HCT116 (cell line): ENCODE results near the gene SPHKAP. TPM values are rescaled to one million over a fixed set of nuclear protein-coding genes. Genes with fewer than 3 reads are reported as not detected.

Source experiments
- ATAC-seq: fragments of 200-7000 bp; cut with Tn5 transposase; 2 replicates; pipeline ENCODE4 v1.9.1; 2020; ENCODE audit warnings: mild to moderate bottlenecking, moderate library complexity
- BruUV-seq: library from RNA; stranded (reverse); fragments of 400-500 nt; replicated peaks from 2 replicates; lab custom pipeline; 2021; lab: Mats Ljungman, UMichigan
- CTCF ChIA-PET: fragments of 300-600 bp; sonication (Branson Sonifier 250); formaldehyde crosslinking; loops from one replicate; lab custom pipeline; 2021; ENCODE audit warnings: antibody characterized with exemption; lab: Charles Lee
- POLR2A ChIA-PET: fragments of 300-600, 350-600 bp; sonication (Branson Sonifier 250); formaldehyde crosslinking; loops from one replicate; lab custom pipeline; 2021; ENCODE audit warnings: antibody characterized with exemption; lab: Charles Lee
- RAD21 ChIA-PET, 2 experiments: fragments of 300-600 bp; sonication (Branson Sonifier 250); formaldehyde crosslinking; loops; one replicate each; lab custom pipeline; 2023; ENCODE audit warnings: low total read pairs in 2 of 2; ENCODE audit not compliant: uncharacterized antibody in 2 of 2, unreplicated experiment in 2 of 2, low non-redundant PET in 1 of 2; lab: Charles Lee
- DNase-seq: peaks from one replicate; pipeline ENCODE4 v3.0.0-alpha.2; 2010; ENCODE audit warnings: low read depth, low spot score
- H2AFZ ChIP-seq: fragments of 200-600 bp; shearing (Covaris generic), sonication (generic); 2 replicates; pipeline ENCODE4 v1.6.1; 2017; ENCODE audit warnings: low read depth, mixed run types, mixed read lengths, antibody characterized with exemption, low read length; ENCODE audit not compliant: poor library complexity, severe bottlenecking
- H3K27ac ChIP-seq: 2 replicates; pipeline ENCODE4 v1.5.1; 2012; ENCODE audit warnings: low read depth, low read length
- H3K27me3 ChIP-seq: fragments of 200-600 bp; sonication (generic); 2 replicates; pipeline ENCODE4 v1.6.1; 2016; ENCODE audit warnings: mixed run types, low read length, mixed read lengths; ENCODE audit not compliant: insufficient read depth
- H3K36me3 ChIP-seq, 2 experiments: fragments of 200-500 bp in 1 of 2; fragments of 200-600 bp in 1 of 2; sonication (Bioruptor generic) in 1 of 2; sonication (generic) in 1 of 2; 2 replicates each; pipeline versions ENCODE4 v1.5.1 to v1.6.1; 2014 to 2016; ENCODE audit warnings: low read length in 2 of 2, inconsistent platforms in 1 of 2, mixed read lengths in 1 of 2, mixed run types in 1 of 2; ENCODE audit not compliant: insufficient read depth in 2 of 2, control insufficient read depth in 1 of 2
- H3K4me1 ChIP-seq, 2 experiments: fragments of 200-600 bp in 1 of 2; sonication (generic) in 1 of 2; 2 replicates each; pipeline versions ENCODE4 v1.5.1 to v1.6.1; 2012 to 2017; ENCODE audit warnings: low read length in 2 of 2, inconsistent platforms in 1 of 2, mild to moderate bottlenecking in 1 of 2, mixed read lengths in 1 of 2, mixed run types in 1 of 2, moderate library complexity in 1 of 2; ENCODE audit not compliant: insufficient read depth in 2 of 2, control insufficient read depth in 1 of 2
- H3K4me2 ChIP-seq: fragments of 200-600 bp; sonication (generic); 2 replicates; pipeline ENCODE4 v1.6.1; 2017; ENCODE audit warnings: mixed run types, low read length, mixed read lengths
- H3K4me3 ChIP-seq, 2 experiments: fragments of 200-600 bp in 1 of 2; sonication (generic) in 1 of 2; replicated peaks in 1 of 2; 2 replicates each; pipeline ENCODE4 v1.5.1; 2011 to 2016; ENCODE audit warnings: low read length in 2 of 2, control low read depth in 1 of 2, low read depth in 1 of 2, mild to moderate bottlenecking in 1 of 2, mixed read lengths in 1 of 2, mixed run types in 1 of 2
- H3K79me2 ChIP-seq: fragments of 200-600 bp; sonication (generic); 2 replicates; pipeline ENCODE4 v1.6.1; 2017; ENCODE audit warnings: mild to moderate bottlenecking, mixed run types, low read length, moderate library complexity, mixed read lengths; ENCODE audit not compliant: insufficient read depth
- H3K9ac ChIP-seq: fragments of 200-600 bp; sonication (generic); 2 replicates; pipeline ENCODE4 v1.6.1; 2016; ENCODE audit warnings: low read length, mixed read lengths
- H3K9me2 ChIP-seq: fragments of 200-600 bp; sonication (generic), shearing (Covaris generic); 2 replicates; pipeline ENCODE4 v1.6.1; 2017; ENCODE audit warnings: mixed run types, mild to moderate bottlenecking, moderate library complexity; ENCODE audit not compliant: insufficient read depth
- H3K9me3 ChIP-seq, 2 experiments: fragments of 200-500 bp in 1 of 2; fragments of 200-600 bp in 1 of 2; sonication (Bioruptor generic) in 1 of 2; sonication (generic) in 1 of 2; 2 replicates each; pipeline ENCODE4 v1.6.1; 2014 to 2017; ENCODE audit warnings: low read length in 2 of 2, mixed read lengths in 2 of 2, inconsistent platforms in 1 of 2, low read depth in 1 of 2, mild to moderate bottlenecking in 1 of 2, mixed run types in 1 of 2, moderate library complexity in 1 of 2; ENCODE audit not compliant: control insufficient read depth in 1 of 2, insufficient read depth in 1 of 2
- H4K20me1 ChIP-seq: fragments of 200-600 bp; sonication (generic), shearing (Covaris generic); 2 replicates; pipeline ENCODE4 v1.6.1; 2017; ENCODE audit warnings: mixed run types, mild to moderate bottlenecking, moderate library complexity; ENCODE audit not compliant: insufficient read depth
- ATF3 ChIP-seq: IDR thresholded peaks from 2 replicates; pipeline ENCODE4 v1.6.1; 2012
- CBX3 ChIP-seq: IDR thresholded peaks from 2 replicates; pipeline ENCODE4 v1.6.1; 2012; ENCODE audit warnings: low read depth
- CEBPB ChIP-seq: IDR thresholded peaks from 2 replicates; pipeline ENCODE4 v1.6.1; 2012; ENCODE audit warnings: low read depth
- CTCF ChIP-seq, 3 experiments: fragments of 200-600 bp in 1 of 3; sonication (generic) in 1 of 3; IDR thresholded peaks in 2 of 3; conservative IDR thresholded peaks in 1 of 3; 2 replicates each; pipeline ENCODE4 v1.5.1; 2012 to 2017; ENCODE audit warnings: low read depth in 2 of 3, low read length in 2 of 3, antibody characterized with exemption in 1 of 3, borderline replicate concordance in 1 of 3, control low read depth in 1 of 3, mild to moderate bottlenecking in 1 of 3, mixed read lengths in 1 of 3, mixed run types in 1 of 3, moderate library complexity in 1 of 3; ENCODE audit not compliant: insufficient read depth in 1 of 3
- EGR1 ChIP-seq: IDR thresholded peaks from 2 replicates; pipeline ENCODE4 v1.6.1; 2012; ENCODE audit warnings: low read depth
- ELF1 ChIP-seq: IDR thresholded peaks from 2 replicates; pipeline ENCODE4 v1.6.1; 2012; ENCODE audit warnings: low read depth, borderline replicate concordance
- EZH2 ChIP-seq: fragments of 200-600 bp; sonication (generic); IDR thresholded peaks from 2 replicates; pipeline ENCODE4 v1.6.1; 2017; ENCODE audit warnings: antibody characterized with exemption, mixed run types
- EZH2phosphoT487 ChIP-seq: fragments of 200-600 bp; IDR thresholded peaks from 2 replicates; pipeline ENCODE4 v1.6.1; 2018; ENCODE audit warnings: antibody characterized with exemption, borderline replicate concordance
- FOSL1 ChIP-seq: IDR thresholded peaks from 2 replicates; pipeline ENCODE4 v1.6.1; 2012; ENCODE audit warnings: low read depth
- JUND ChIP-seq: IDR thresholded peaks from 2 replicates; pipeline ENCODE4 v1.6.1; 2012
- POLR2A ChIP-seq: IDR thresholded peaks from 2 replicates; pipeline ENCODE4 v1.7.0; 2011; ENCODE audit warnings: borderline replicate concordance; ENCODE audit not compliant: insufficient read depth, insufficient read length; ENCODE audit errors: extremely low read depth
- POLR2AphosphoS5 ChIP-seq: IDR thresholded peaks from 2 replicates; pipeline ENCODE4 v1.6.1; 2011; ENCODE audit warnings: mild to moderate bottlenecking, low read depth, low read length, moderate library complexity
- REST ChIP-seq: IDR thresholded peaks from 2 replicates; pipeline ENCODE4 v1.6.1; 2012; ENCODE audit warnings: low read depth
- SP1 ChIP-seq: IDR thresholded peaks from 2 replicates; pipeline ENCODE4 v1.6.1; 2012; ENCODE audit warnings: low read depth
- SRF ChIP-seq: IDR thresholded peaks from 2 replicates; pipeline ENCODE4 v1.6.1; 2012; ENCODE audit warnings: low read depth
- TCF7L2 ChIP-seq: IDR thresholded peaks from 2 replicates; pipeline ENCODE4 v1.7.0; 2011; ENCODE audit warnings: borderline replicate concordance, inconsistent platforms; ENCODE audit not compliant: insufficient read depth, insufficient read length; ENCODE audit errors: extremely low read depth
- YY1 ChIP-seq: IDR thresholded peaks from 2 replicates; pipeline ENCODE4 v1.6.1; 2011; ENCODE audit warnings: low read length, low read depth, moderate library complexity, mild to moderate bottlenecking; ENCODE audit not compliant: insufficient replicate concordance; ENCODE audit errors: extremely low read depth
- ZFX ChIP-seq: fragments of 450-650 bp; IDR thresholded peaks from 2 replicates; pipeline ENCODE4 v1.6.1; 2017
- intact Hi-C: fragments of 100-400 bp; cut with micrococcal nuclease; formaldehyde crosslinking; loops from 2 replicates; pipeline ENCODE4 v1.10.0; 2022
- total RNA-seq: library from RNA; stranded (reverse); gene quantifications from one replicate; pipeline ENCODE4 v1.2.1, GENCODE V29; 2021; ENCODE audit not compliant: unreplicated experiment
- TF ChIP-seq, protein P1 (sequence below): IDR thresholded peaks from 2 replicates; pipeline ENCODE4 v1.6.1; 2012

Gene SPHKAP
- total RNA-seq, 1 experiment from 2014 or later = not detected

GRCh38 chr2:228126401-228126800, 55.1 kb downstream of the SPHKAP start:
- CTCF ChIA-PET = no interaction called here
- TF ChIP-seq YY1 (no peak), POLR2A (no peak), JUND (no peak), POLR2AphosphoS5 (no peak), CTCF (IDR thresholded peaks at IDR 0.05 in 2 of 3, conservative IDR thresholded peaks at IDR 0.05 in 1 of 3; ENCODE audit: borderline replicate concordance in 1 of 3, insufficient read depth in 1 of 3, low read depth in 2 of 3, low read length in 2 of 3) (no peak), ELF1 (no peak), EZH2 (no peak), SP1 (no peak), CBX3 (no peak), TCF7L2 (no peak), CEBPB (no peak), REST (no peak), ZFX (no peak), EZH2phosphoT487 (no peak), EGR1 (no peak), ATF3 (no peak), SRF (no peak), FOSL1 (no peak)
- TF ChIP-seq, protein P1, sequence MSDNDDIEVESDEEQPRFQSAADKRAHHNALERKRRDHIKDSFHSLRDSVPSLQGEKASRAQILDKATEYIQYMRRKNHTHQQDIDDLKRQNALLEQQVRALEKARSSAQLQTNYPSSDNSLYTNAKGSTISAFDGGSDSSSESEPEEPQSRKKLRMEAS = no peak
- TF ChIP-seq, all 23 proteins: peak for 0

More at GRCh38 chr2:228126401-228126800, 55.1 kb downstream of the SPHKAP start:
- H3K36me3 ChIP-seq = no peaks in the 10 kb centered on the region
- intact Hi-C loops = no loop called here
- H3K9me3 ChIP-seq = no peaks in the 10 kb centered on the region
- BruUV-seq = no TSS peak
- no peaks in the 10 kb centered on the region for H3K79me2 ChIP-seq
- no peak overlapping the region for H3K9ac ChIP-seq
- no peaks in the 10 kb centered on the region for H3K4me1 ChIP-seq
- no peak for DNase-seq
- no peak overlapping the region for H3K4me2 ChIP-seq
- no peak overlapping the region for H3K4me3 ChIP-seq
- ATAC-seq = no peak
- no peak overlapping the region for H3K27ac ChIP-seq
- H3K9me2 ChIP-seq = no peaks in the 10 kb centered on the region
- RAD21 ChIA-PET = no interaction called here
- POLR2A ChIA-PET = no interaction called here
- no peak overlapping the region for H2AFZ ChIP-seq
- H3K27me3 ChIP-seq = no peaks in the 10 kb centered on the region
- H4K20me1 ChIP-seq = no peaks in the 10 kb centered on the region
